K562 (cell line): ENCODE results near the gene MLH1. TPM values are rescaled to one million over a fixed set of nuclear protein-coding genes. Genes with fewer than 3 reads are reported as not detected.

Experiments used
- BDP1 ChIP-seq: IDR thresholded peaks from 3 replicates; pipeline ENCODE4 v1.6.1; 2011; ENCODE audit not compliant: insufficient read length, insufficient read depth
- DIDO1 ChIP-seq: fragments of 450-650 bp; IDR thresholded peaks from 2 replicates; pipeline ENCODE4 v1.6.1; 2016; ENCODE audit warnings: low read depth, missing biosample characterization, missing genetic modification characterization
- E2F3 ChIP-seq: fragments of 250-450 bp; sonication (Bioruptor Pico); IDR thresholded peaks from 2 replicates; pipeline ENCODE4 v1.4.0; 2020; ENCODE audit warnings: mild to moderate bottlenecking
- EP400 ChIP-seq: fragments of 450-650 bp; IDR thresholded peaks from 2 replicates; pipeline ENCODE4 v1.6.1; 2017; ENCODE audit warnings: antibody characterized with exemption, mild to moderate bottlenecking, moderate library complexity
- KLF6 ChIP-seq: fragments of 250-450 bp; sonication (Bioruptor Pico); IDR thresholded peaks from 2 replicates; pipeline ENCODE4 v1.4.0; 2020; ENCODE audit warnings: mild to moderate bottlenecking, moderate library complexity, borderline replicate concordance
- MYBL2 ChIP-seq, 2 experiments: fragments of 450-650 bp in 1 of 2; sonication (generic) in 1 of 2; formaldehyde crosslinking in 1 of 2; IDR thresholded peaks; 2 replicates each; pipeline versions ENCODE4 v1.6.1 to v1.8.1; 2017 to 2022; ENCODE audit warnings: borderline replicate concordance in 1 of 2, inconsistent platforms in 1 of 2, low read depth in 1 of 2, mild to moderate bottlenecking in 1 of 2, missing genetic modification reagents in 1 of 2, moderate library complexity in 1 of 2
- NELFE ChIP-seq: IDR thresholded peaks from 2 replicates; pipeline ENCODE4 v1.6.1; 2011; ENCODE audit warnings: mild to moderate bottlenecking; ENCODE audit not compliant: insufficient read depth, insufficient read length
- POLR2H ChIP-seq: IDR thresholded peaks from 2 replicates; pipeline ENCODE4 v1.6.1; 2016; ENCODE audit warnings: missing genetic modification characterization, low read depth, mild to moderate bottlenecking, control low read depth, missing compliant biosample characterization, moderate library complexity
- RBBP5 ChIP-seq: fragments of 200-600 bp; sonication (generic); IDR thresholded peaks from 2 replicates; pipeline ENCODE4 v1.6.1; 2012; ENCODE audit warnings: borderline replicate concordance, mild to moderate bottlenecking, low read length, control low read depth, inconsistent platforms; ENCODE audit not compliant: insufficient read depth, poor library complexity, severe bottlenecking
- TCF7 ChIP-seq: sonication (generic); IDR thresholded peaks from 2 replicates; pipeline ENCODE4 v1.6.1; 2016; ENCODE audit warnings: antibody characterized with exemption, borderline replicate concordance
- ZKSCAN1 ChIP-seq: fragments of 150-350 bp; IDR thresholded peaks from 2 replicates; pipeline ENCODE4 v1.6.1; 2016; ENCODE audit warnings: low read depth, low read length
- ZNF224 ChIP-seq: sonication (generic); formaldehyde crosslinking; IDR thresholded peaks from 2 replicates; pipeline ENCODE4 v1.8.0; 2022; ENCODE audit warnings: mild to moderate bottlenecking, missing genetic modification reagents
- ZNF431 ChIP-seq: sonication (generic); formaldehyde crosslinking; IDR thresholded peaks from 2 replicates; pipeline ENCODE4 v1.8.0; 2022; ENCODE audit warnings: mild to moderate bottlenecking, missing genetic modification reagents
- polyA plus RNA-seq, 8 experiments: library from polyadenylated mRNA; depleted of rRNA in 4 of 8; stranded (reverse) in 5 of 8; unstranded in 3 of 8; fragments of >200 nt; fragmentation: Nextera tagmentation in 2 of 8; fragmentation: Illumina TruSeq in 1 of 8; extraction: Ambion mirVana in 2 of 8; extraction: Trizol in 1 of 8; gene quantifications; 2 replicates each; pipeline versions ENCODE4 v1.2.1 to v1.2.3, GENCODE V29; 2011 to 2014; ENCODE audit warnings: inconsistent platforms in 1 of 8, missing spikeins in 1 of 8
- total RNA-seq, 7 experiments: library from RNA; depleted of rRNA in 6 of 7; stranded (reverse); fragments of >200 nt in 6 of 7; fragmentation: Illumina TruSeq in 2 of 7; extraction: Trizol in 2 of 7; gene quantifications; 2 replicates each; pipeline versions ENCODE4 v1.2.1 to v1.2.3, GENCODE V29; 2011 to 2021; ENCODE audit warnings: low replicate concordance in 1 of 7
- TF ChIP-seq, protein P1 (sequence below), 2 experiments: fragments of 450-650 bp; IDR thresholded peaks; 2 replicates each; pipeline ENCODE4 v1.6.1; 2016; ENCODE audit warnings: mild to moderate bottlenecking in 2 of 2, borderline replicate concordance in 1 of 2, low read depth in 1 of 2, moderate library complexity in 1 of 2
- TF ChIP-seq, protein P2 (sequence below): fragments of 250-450 bp; sonication (Bioruptor Pico); IDR thresholded peaks from 2 replicates; pipeline ENCODE4 v1.5.1; 2021; ENCODE audit warnings: mild to moderate bottlenecking

The MLH1 gene
- total and polyA plus RNA-seq, 9 of the 15 experiments (the other 6 are each of a cell fraction or from before 2014, with no cell fraction given), result 76.4 to 155 (median 117) TPM

DNA sequence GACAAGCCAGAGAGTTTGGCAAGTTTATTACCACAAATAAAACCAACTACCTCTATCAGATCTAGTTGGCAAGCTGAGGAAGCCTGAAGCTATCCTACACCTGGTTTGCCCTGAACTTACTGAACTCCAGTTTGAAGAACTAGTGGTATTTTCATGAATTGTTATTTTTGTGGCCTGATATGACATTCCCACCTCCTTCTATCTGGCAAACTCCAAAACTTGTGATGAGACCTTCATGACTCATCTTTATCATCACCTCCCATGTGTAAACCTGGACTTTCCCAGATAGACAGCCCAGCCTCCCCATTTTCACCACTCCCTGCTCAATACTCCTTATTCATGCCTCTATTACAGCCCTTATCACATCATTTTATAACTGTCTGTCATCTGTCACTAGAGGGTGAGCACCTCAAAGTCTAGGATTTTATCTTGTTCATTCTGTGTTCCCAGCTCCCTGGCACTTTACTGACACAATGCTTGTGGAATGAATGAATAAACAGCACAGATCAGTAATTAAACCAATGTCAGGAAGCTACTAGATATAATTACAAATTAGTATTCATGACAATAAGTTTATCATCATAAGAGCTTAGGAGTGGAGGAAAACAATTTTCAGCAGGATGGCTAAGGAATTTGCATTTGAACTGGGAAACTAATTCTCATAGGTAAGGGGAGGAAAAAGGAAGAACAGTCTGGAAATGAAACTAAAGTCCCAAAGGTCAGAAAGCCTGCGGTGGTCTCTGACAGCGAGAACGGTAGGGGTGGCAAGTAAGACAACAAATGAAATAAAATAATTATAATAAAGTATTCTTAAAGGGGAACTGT lies 35.2 kb upstream of the MLH1 start (continued):
- TF ChIP-seq NELFE, result no peak
- TF ChIP-seq, protein P1, sequence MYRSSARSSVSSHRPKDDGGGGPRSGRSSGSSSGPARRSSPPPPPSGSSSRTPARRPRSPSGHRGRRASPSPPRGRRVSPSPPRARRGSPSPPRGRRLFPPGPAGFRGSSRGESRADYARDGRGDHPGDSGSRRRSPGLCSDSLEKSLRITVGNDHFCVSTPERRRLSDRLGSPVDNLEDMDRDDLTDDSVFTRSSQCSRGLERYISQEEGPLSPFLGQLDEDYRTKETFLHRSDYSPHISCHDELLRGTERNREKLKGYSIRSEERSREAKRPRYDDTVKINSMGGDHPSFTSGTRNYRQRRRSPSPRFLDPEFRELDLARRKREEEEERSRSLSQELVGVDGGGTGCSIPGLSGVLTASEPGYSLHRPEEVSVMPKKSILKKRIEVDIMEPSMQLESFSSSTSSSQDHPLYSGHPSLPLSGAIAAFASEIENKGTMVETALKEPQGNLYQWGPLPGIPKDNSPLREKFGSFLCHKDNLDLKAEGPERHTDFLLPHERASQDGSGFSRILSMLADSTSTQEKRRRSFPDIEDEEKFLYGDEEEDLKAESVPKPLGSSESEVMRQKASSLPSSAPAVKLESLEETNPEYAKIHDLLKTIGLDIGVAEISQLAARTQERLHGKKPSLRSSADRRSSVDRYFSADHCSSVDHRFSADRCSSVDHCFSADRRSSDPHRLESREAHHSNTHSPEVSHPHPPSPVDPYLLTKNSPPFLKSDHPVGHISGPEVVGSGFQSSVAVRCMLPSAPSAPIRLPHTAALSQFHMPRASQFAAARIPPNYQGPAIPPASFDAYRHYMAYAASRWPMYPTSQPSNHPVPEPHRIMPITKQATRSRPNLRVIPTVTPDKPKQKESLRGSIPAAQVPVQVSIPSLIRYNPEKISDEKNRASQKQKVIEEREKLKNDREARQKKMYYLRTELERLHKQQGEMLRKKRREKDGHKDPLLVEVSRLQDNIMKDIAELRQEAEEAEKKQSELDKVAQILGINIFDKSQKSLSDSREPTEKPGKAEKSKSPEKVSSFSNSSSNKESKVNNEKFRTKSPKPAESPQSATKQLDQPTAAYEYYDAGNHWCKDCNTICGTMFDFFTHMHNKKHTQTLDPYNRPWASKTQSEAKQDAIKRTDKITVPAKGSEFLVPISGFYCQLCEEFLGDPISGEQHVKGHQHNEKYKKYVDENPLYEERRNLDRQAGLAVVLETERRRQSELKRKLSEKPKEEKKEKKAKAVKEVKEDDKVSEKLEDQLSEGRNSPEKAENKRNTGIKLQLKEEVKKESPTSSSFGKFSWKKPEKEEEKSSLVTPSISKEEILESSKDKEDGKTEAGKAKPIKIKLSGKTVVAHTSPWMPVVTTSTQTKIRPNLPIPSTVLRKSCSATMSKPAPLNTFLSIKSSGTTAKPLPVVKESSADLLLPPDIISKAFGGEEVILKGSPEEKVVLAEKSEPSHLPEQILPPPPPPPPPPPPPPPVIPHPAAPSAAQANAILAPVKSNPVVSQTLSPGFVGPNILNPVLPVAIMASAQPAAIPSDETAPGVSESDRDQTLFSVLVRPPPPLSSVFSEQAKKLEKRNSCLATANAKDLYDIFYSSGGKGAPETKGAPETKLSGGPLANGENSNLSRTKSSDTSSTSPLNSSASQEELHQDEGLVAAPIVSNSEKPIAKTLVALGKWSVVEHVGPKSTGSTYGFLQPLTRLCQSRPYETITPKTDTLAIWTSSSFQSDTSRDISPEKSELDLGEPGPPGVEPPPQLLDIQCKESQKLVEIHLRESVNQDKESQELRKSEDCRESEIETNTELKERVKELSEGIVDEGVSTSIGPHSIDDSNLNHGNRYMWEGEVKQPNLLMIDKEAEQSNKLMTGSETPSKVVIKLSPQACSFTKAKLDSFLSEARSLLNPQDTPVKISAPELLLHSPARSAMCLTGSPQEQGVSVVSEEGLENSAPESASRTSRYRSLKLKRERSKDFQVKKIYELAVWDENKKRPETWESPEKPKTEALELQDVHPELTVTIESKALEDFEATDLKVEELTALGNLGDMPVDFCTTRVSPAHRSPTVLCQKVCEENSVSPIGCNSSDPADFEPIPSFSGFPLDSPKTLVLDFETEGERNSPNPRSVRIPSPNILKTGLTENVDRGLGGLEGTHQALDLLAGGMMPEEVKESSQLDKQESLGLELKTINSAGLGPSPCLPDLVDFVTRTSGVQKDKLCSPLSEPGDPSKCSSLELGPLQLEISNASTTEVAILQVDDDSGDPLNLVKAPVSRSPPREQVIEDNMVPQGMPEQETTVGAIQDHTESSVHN (IDR thresholded peaks at IDR 0.05; ENCODE audit: borderline replicate concordance in 1 of 2, low read depth in 1 of 2), result peak in 1 of 2 experiments; percentile 89; a peak in 2 of 4 replicates
- TF ChIP-seq ZNF431 (CRISPR knock-in tag), result no peak
- 0 out of 2 replicates have a peak, but pooled peaks have one; percentile 56 for TF ChIP-seq KLF6 (CRISPR knock-in tag)
- TF ChIP-seq ZKSCAN1, result 0 out of 2 replicates have a peak, but pooled peaks have one; percentile 52
- TF ChIP-seq DIDO1 (tag), result no peak
- TF ChIP-seq MYBL2 (IDR thresholded peaks at IDR 0.05; ENCODE audit: low read depth), result no peak; the same call in 1 of the 2 replicates
- no peak for TF ChIP-seq MYBL2 (CRISPR knock-in tag; IDR thresholded peaks at IDR 0.05; ENCODE audit: borderline replicate concordance)
- TF ChIP-seq, protein P2, sequence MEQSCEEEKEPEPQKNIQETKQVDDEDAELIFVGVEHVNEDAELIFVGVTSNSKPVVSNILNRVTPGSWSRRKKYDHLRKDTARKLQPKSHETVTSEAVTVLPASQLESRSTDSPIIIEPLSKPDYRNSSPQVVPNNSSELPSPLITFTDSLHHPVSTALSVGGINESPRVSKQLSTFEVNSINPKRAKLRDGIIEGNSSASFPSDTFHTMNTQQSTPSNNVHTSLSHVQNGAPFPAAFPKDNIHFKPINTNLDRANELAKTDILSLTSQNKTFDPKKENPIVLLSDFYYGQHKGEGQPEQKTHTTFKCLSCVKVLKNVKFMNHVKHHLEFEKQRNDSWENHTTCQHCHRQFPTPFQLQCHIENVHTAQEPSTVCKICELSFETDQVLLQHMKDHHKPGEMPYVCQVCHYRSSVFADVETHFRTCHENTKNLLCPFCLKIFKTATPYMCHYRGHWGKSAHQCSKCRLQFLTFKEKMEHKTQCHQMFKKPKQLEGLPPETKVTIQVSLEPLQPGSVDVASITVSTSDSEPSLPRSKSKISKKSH, result no peak
- no peak for TF ChIP-seq POLR2H (tag)
- no peak for TF ChIP-seq BDP1
- peak; percentile 59; the same call in 1 of the 2 replicates for TF ChIP-seq EP400
- TF ChIP-seq E2F3 (CRISPR knock-in tag), result no peak
- no peak for TF ChIP-seq RBBP5
- TF ChIP-seq ZNF224 (CRISPR knock-in tag), result no peak
- no peak for TF ChIP-seq TCF7
